Dermis blood vessel endothelial cell (primary cell): Measurements from ENCODE around the gene C18orf63. TPM values are rescaled to one million over a fixed set of nuclear protein-coding genes. Genes with fewer than 3 reads are reported as not detected.
"Not testable (repeated sequence)": the region's sequence is repeated elsewhere in the genome, so short reads cannot be mapped to it uniquely, and the experiment has no call there.

Experiments
- DNase-seq: peaks from one replicate; pipeline ENCODE4 v3.0.0; 2010
- total RNA-seq: library from RNA; depleted of rRNA; stranded (reverse); fragments of >200 nt; gene quantifications from 2 replicates; pipeline ENCODE4 v1.2.3, GENCODE V29; 2014

C18orf63 gene
- not detected in 2 replicates for total RNA-seq

- DNase-seq = no peak
These were observed at the start of gene C18orf63 for GRCh38 chr18:74315464-74316256. Gene C18orf63, plus strand, starts transcription at chr18:74315839. Its CDS starts 2,027 bp downstream, at chr18:74317866.

DNA sequence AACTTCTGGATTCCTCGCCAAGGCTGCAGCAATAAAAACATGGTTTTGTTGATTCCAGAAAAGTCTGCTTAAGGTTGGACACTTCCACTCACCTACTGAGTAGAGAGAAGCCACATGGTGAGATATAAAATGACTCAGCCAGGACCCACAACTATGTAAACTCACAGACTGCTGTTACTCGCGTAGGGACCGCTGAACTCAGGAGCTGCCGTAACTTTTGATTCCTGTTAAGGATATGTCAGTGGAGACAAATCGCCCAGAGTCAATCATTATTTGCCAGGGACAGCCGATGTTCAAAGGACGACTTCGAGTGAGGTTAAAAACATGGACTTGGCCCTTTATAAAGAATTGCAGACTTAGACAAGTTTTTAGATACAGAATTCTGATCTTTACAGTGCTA lies 49.5 kb upstream of the C18orf63 start:
- no peak for DNase-seq

GRCh38 chr18:74268175-74268574 lies 47.5 kb upstream of the C18orf63 start:
- DNase-seq = no peak

GRCh38 chr18:74268933-74269620 lies 46.6 kb upstream of the C18orf63 start:
- no peak for DNase-seq

- DNase-seq = no peak
These were observed 44.0 kb upstream of the C18orf63 start for GRCh38 chr18:74271635-74272034.

DNA sequence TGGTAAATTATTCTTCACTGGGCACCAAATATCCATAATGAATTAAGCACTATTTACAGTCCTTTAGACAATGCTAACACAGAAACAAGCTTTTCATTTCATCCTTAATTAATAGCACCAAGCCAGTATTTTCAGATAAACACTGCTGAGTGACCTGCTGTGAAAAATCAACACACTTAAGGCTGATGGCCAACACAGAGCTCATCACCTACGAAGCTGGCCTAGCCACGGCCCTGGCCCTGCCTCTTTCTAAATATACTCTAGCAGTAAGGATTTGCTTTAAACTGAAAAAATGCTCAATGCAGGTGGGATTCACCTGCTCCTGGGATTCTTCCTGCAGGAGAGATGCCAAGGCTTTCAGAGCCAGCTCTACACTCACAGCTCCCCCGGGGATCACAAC lies 42.2 kb upstream of the C18orf63 start:
- no peak for DNase-seq

- peak; percentile 29 for DNase-seq
These were observed 40.9 kb upstream of the C18orf63 start for GRCh38 chr18:74274700-74275099.

GRCh38 chr18:74275736-74276135 lies 39.9 kb upstream of the C18orf63 start:
- no peak for DNase-seq

GRCh38 chr18:74276609-74277008 lies 39.0 kb upstream of the C18orf63 start:
- DNase-seq = no peak

GRCh38 chr18:74277296-74277695 lies 38.3 kb upstream of the C18orf63 start:
- DNase-seq = no peak

- no peak for DNase-seq
These were observed 37.6 kb upstream of the C18orf63 start for GRCh38 chr18:74278058-74278457.

DNA sequence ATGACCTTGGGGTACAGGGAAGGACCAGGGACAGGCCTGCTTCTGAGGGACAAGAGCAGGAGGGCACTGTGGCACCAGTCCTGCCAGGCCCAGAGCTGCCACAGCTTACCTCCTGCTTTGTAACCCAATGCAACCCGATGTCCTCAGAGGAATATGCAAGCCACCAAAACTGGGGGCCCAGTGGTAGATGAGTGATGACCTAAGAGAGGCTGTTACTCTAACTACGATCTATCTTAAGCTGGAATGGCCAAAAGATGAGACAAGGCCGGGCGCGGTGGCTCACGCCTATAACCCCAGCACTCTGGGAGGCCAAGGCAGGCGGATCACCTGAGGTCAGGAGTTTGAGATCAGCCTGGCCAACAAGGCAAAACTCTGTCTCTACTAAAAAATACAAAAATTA lies 36.7 kb upstream of the C18orf63 start:
- no peak for DNase-seq

DNA sequence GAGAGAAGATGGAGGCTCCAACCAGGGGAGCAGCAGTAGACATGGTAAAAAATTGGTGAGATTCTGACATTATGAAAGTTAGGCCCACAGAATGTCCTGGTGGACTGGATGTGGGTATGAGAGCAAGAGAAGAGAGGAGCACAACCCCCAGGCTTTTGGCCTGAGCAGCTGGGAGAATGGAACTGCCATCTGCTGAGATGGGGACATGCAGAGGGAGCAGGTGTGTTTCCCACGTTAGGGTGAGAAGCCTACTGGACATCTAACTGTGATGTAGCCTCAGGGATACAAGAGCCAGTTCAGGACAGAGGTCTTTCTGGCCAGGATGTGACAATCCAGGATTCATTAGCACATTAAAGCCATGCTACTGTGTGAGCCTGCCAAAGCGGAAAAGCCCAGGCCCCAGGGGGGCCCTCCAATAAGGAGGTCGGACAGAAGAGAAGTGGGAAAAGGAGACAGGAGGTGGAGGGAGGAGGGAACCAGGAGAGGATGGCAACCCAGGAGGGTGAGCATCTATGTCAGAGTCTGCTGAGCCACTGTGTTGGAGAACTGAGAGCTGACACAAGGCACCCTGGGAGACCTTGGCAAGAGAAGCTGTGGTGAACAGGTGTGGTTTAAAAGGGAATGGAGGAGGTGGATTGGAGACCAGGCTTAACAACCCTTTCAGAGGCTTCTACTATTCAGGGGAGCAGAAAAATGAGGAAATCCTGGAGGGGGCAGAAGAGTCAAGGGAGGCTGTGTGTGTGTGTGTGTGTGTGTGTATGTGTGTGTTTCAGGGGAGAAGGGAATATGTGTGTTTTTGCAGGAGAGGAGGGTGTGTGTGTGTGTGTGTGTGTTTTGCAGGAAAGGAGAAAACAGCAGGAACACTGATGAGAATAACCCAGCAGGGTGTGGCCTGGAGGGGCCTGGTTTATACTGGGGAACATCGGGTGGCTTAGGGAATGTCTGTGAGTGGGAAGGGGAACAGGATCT lies 34.3 kb upstream of the C18orf63 start:
- no peak for DNase-seq

DNA sequence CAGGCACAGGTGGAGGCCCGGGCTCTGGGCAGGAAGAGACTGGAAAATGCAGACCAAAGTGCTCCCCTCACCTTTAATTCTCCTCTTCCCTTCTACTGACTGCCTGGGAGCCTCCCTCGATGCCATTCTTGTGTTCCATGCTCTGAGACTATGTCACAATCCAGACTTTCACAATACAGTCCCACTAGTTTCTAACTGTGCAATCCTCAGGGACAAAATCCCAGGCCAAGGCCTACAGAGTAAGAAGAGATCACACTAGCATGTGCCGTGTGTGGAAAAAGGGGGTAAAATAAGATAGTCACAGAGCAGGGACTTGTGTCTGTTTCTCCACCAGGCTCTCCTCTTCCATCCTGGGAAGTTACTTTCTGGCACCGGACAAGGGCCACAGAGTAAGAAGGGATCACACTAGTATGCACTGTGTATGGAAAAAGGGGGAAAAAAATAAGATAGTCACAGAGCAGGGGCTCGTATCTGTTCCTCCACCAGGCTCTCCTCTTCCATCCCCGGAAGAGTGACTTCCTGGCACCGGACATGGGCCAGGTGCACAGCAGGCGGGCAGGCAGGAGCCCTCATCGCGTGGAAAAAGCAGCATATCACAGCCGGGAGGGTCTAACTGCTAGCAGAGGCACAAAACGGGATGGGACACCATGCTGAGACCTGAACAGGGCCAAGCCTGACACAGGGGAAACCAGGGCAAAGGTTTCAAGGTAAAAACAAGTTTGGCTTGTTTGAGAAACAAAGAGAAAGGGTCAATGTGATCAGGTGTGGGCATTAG lies 33.5 kb upstream of the C18orf63 start:
- peak; percentile 25 for DNase-seq

DNA sequence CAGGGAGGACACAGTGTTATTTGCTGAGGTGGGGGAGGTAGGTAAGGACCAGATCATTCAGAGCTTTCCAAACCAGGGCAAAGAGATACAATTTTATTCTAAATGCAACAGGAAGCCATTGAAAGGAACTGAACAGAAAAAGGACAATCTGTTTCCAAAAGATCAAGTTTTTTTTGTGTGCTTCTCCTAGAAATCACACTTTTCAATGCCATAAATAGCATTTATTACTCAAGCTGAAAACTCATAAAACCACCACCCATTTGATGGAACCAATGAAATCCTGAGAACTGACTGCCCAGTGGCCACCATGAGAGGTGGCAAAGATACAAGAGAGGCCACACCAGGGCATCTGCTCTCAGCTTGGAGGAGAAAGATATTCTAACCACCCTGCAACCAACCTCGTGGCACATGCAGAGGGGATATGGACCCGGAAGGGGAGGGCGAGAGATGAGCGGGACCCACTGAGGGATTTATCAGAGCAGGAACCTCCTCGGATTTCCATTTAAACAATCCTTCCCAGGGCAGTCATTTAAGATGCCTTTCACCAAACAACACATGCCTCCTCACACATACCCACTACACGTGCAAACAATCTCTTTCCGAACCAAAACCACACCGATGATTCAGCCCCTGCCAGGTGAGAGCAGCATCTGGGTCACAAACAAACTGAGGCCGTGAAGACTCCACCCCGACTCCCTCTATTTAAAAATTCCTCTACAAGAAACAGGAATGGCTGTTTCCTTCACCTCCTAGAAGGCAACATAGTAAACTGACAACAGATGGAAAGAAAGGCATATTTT lies 32.7 kb upstream of the C18orf63 start:
- no peak for DNase-seq

DNA sequence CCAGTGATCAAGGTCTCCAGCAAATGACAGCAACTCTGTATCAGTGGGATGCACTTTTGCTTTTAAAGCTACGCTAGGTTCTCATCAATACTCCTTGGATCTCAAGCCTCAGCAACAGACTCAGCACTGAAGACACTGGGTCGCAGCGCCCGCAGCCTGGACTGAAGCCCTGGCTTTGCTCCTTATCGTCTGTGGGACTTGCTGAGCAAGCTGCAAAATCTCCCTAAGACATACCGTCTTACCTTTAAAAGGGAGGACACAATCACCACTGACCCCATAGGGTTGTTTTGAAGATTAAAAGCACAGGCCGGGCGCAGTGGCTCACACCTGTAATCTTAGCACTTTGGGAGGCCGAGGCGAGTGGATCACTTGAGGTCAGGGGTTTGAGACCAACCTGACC lies 32.0 kb upstream of the C18orf63 start:
- no peak for DNase-seq

- peak; percentile 52 for DNase-seq
These were observed 31.3 kb upstream of the C18orf63 start for GRCh38 chr18:74284191-74284979.

- DNase-seq = no peak
These were observed 30.7 kb upstream of the C18orf63 start for GRCh38 chr18:74284980-74285355.

- not testable (repeated sequence) for DNase-seq
These were observed 30.1 kb upstream of the C18orf63 start for GRCh38 chr18:74285583-74285982.

GRCh38 chr18:74286106-74286855 lies 29.4 kb upstream of the C18orf63 start:
- no peak for DNase-seq
